GM21423 (cell line): ENCODE results near the gene KRTAP3-3.
"Not testable (repeated sequence)": the region's sequence is repeated elsewhere in the genome, so short reads cannot be mapped to it uniquely, and the experiment has no call there.

Source experiments
- ATAC-seq: cut with Tn5 transposase; IDR thresholded peaks from one replicate; pipeline ENCODE4 v1.9.1; 2021; ENCODE audit warnings: mild to moderate bottlenecking, moderate library complexity; ENCODE audit not compliant: unreplicated experiment

KRTAP3-3 gene

DNA sequence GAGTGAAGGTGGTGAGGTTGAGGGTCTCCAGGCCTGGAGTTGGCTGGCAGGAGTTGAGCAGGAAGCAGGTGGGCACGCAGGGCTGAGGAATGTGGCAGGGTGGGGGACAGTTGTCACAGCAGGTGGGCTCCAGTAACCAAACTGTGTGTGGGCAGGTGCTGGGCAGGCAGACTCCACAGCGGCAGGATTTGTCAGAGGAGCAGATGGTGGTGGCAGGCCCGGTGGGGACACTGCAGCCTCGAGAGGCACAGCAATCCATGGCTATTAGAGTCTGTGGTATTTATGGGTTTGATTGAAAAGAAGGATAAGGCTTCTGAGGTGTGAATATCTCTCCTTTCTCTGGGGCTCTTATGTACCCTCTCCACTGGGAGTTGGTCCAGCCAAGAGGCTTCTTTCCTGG is at the start of gene KRTAP3-3:
Gene KRTAP3-3 (minus strand): TSS at position 326 of the 400 bp plus-strand sequence. CDS start 67 bp downstream, at position 259.
- no peak for ATAC-seq

DNA sequence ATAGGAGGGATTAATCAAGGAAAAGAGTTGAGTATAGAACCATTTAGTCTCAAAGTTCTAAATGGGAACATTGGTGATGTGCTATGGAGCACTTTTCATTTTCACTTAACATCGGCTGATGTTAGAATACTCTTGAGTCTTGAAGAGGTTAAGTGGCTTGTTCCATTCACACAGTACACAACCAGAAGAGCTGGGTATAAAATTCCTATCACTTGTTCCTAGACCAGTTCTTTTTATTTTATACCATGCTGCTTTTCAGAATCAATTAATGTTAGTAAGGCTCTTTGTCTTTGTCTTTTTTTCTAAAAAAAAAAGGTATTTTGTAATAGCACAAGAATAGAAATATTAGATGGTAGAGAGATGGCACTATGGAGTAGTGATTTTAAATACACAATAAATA is 49.0 kb upstream of the KRTAP3-3 start:
- no peak for ATAC-seq

DNA sequence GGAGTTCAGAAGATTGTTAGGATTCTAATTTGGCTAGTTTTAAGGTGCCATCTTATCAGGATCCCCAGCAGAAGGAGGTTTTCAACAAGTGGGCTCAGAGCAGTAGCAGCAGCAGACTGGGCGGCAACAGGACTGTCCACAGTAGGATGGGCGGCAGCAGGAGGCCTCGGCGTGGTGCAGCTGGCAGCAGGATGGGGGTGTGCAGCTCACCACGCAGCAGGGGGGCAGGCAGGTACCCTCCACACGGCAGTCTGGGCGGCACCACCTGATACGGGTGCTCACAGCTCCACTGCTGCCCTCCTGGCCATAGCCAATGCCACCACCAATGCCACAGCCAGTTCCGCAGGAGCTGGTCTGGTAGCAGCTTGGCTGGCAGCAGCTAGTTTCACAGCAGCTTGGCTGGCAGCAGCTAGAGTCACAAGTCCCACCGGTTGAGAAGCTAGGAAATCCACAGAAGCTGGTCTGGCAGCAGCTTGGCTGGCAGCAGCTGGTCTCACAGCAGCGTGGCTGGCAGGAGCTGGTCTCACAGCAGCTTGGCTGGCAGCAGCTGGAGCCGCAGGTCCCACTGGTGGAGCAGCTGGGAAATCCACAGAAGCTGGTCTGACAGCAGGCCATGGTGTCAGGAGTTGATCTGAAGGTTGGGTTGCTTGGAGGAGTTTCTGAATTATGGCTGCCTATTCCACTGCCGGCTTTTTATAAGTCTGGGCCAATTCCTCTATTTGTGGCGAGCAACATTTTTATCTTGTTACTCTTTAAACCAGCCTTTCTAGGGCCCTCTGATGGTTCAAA is 47.0 kb upstream of the KRTAP3-3 start, which contains the start of gene KRTAP1-1:
Gene KRTAP1-1 (minus strand): TSS at position 668 of the 789 bp plus-strand sequence. CDS start 53 bp downstream, at position 615.
- not testable (repeated sequence) for ATAC-seq

DNA sequence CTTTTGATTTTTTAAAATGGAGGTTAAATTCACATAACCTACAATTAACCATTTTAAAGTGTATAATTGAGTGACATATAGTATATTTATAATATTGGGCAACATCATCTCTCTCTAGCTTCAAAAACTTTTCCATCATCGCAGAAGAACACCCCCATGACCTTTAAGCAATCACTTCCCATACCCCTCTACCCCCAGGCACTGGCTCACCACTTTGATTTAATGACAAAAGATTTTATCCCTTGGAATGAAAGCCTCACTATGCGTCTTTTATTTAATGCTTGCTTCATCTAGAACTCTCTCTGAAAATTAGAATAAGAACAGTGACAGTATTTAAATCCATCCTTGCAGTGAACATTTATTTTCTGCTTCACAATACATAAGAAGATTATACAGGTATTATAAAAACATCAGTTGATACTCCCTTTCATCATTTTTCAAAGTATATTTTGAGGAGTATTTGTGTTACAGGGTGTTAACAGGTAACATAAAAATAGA is 43.9 kb upstream of the KRTAP3-3 start:
- ATAC-seq, result no peak

DNA sequence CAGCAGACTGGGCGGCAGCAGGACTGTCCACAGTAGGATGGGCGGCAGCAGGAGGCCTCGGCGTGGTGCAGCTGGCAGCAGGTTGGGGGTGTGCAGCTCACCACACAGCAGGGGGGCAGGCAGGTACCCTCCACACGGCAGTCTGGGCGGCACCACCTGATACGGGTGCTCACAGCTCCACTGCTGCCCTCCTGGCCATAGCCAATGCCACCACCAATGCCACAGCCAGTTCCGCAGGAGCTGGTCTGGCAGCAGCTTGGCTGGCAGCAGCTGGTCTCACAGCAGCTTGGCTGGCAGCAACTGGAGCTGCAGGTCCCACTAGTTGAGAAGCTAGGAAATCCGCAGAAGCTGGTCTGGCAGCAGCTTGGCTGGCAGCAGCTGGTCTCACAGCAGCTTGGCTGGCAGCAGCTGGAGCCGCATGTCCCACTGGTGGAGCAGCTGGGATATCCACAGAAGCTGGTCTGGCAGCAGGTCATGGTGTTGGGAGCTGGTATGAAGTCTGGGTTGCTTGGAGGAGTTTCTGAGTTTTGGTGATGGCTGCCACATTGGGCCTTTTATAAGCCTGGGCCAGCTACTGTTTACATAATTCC is 40.5 kb upstream of the KRTAP3-3 start, which contains the start of gene KRTAP1-3:
Gene KRTAP1-3 (minus strand): TSS at position 529 of the 590 bp plus-strand sequence. CDS start 53 bp downstream, at position 476.
- not testable (repeated sequence) for ATAC-seq

DNA sequence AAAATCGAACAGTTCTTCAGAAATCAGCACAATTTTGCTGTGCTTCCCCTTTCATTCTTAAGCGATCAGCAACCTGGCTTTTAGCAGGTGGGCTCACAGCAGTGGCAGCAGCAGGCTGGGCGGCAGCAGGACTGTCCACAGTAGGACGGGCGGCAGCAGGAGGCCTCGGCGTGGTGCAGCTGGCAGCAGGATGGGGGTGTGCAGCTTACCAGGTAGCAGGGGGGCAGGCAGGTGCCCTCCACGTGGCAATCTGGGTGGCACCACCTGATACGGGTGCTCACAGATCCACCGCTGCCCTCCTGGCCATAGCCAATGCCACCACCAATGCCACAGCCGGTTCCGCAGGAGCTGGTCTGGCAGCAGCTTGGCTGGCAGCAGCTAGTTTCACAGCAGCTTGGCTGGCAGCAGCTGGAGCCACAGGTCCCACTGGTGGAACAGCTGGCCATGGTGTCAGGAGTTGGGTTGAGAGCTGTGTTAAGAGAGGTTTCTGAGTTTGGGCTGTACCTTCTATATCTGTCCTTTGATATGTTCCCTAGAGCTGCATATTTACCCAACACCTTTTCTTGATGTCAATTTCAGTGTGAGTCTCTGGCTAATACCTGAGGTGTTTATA is 35.8 kb upstream of the KRTAP3-3 start, which contains the start of gene KRTAP1-4:
Gene KRTAP1-4 (minus strand): TSS at position 563 of the 613 bp plus-strand sequence. CDS start 117 bp downstream, at position 446.
- no peak for ATAC-seq

DNA sequence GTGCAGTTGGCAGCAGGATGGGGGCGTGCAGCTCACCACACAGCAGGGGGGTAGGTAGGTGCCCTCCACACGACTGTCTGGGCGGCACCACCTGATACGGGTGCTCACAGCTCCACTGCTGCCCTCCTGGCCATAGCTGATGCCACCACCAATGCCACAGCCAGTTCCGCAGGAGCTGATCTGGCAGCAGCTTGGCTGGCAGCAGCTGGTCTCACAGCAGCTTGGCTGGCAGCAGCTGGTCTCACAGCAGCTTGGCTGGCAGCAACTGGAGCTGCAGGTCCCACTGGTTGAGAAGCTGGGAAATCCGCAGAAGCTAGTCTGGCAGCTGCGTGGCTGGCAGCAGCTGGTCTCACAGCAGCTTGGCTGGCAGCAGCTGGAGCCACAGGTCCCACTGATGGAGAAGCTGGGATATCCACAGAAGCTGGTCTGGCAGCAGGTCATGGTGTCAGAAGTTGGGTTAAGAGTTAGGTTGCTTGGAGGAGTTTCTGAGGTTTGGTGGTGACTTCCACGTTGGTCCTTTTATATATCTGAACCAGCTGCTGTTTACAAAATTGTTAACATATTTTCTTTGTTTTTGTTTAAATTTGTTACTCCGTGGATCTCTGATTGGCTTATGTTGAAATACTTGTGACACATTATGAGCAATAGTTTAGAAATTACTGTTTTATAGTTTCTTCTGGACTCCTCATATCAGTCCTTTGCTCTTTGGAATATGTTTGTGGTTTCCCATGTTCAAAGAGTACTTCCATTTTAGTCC is 32.9 kb upstream of the KRTAP3-3 start, which contains the start of gene KRTAP1-5:
Gene KRTAP1-5 (minus strand): TSS at position 494 of the 757 bp plus-strand sequence. CDS start 53 bp downstream, at position 441.
- ATAC-seq, result no peak

DNA sequence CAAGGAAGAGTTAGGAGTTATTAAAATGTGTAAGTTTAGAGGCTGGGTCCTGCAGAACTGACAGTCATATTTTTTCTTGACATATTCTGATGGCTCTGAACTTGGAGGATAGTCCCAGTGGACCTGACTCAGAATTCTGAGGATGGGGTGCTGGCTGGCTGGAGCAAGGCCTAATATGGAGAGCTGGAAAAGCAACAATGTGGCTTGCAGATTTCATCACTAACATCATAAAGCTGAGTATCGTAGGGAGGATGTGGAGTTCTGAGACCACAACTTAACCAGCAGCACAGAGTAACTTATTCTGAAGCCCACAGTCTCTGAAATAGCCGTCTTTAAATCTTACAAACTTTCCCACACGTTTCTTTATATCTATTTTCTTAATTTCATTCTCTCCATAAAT is 30.7 kb upstream of the KRTAP3-3 start:
- no peak for ATAC-seq

DNA sequence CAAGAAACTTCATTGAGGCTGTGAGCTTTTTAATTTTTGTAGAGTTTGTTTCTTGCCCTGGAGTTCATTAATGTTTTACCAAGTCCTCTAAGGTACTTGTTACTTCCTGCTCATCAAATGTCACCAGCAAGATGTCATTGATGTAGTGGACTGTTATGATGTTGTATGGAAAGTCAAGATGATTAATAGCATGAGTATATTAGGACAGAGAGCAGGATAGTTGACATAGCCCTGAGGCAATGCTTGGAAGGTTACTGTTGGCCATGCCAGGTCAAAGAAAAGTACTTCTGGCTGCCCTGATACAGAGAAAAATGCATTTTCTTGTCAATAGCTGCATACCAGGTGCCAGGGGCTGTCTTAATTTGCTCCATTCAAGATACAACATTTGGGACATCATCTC is 26.4 kb upstream of the KRTAP3-3 start:
- ATAC-seq, result no peak

DNA sequence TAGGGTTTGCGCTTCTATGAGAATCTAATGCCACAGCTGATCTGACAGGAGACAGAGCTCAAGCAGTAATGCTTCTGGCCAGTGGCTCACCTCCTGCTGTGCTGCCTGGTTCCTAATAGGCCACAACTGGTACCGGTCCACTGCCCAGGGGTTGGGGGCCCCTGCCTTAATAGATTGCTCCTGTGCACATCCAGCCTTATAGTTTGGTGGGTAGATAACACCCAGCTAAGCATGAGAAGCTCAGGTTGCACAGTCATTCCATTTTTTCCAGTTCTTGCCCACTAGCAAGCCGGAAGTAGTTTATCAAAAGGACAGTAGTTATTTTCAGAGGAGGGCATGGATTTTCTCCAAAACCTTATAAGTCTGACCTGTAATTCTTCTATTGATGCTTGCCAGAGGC is 25.5 kb upstream of the KRTAP3-3 start:
- no peak for ATAC-seq

DNA sequence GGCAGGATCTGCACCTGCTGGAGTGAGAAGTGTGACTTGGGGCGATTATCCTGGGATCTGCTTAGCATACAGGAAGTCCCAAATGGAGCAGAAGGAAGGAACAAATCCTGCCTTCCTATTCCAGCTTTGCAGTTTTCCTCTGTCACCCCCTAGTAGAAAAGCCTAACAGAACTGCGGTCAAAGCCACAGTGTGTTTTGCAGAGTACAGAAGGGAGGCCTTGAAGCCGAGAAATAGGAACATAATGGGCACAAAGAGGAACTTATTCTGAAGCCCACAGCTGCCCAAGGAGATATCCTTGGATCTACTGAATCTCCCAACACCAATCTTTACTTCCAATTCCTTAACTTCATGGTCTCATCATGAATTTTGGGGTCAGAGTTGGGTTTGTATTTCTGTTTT is 24.6 kb upstream of the KRTAP3-3 start:
- ATAC-seq, result no peak

DNA sequence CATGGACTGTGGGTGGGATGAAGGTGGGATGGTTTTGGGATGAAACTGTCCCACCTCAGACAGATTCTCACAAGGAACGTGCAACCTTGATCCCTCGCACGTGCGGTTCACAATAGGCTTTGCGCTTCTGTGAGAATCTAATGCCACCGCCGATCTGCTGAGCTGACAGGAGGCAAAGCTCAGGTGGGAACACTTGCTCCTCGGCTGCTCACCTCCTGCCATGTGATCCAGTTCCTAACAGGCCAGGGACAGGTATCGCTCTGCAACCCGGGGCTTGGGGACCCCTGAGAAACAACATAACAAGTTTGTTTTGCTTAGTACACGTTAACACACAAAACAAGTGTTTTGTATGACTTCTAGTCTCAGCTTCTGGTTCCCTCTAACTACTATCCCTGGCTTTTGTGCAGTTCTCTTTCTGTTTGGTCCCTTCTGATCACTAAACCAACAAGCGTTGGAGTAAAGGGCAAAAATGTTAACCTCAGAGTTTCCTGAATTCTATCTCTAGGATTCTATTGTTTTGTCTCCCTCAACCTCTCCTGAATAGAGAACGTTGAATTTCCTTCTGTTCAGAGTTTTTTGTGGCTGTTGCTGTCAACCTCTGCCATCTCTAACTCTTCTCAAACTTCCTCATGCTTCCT is 22.7 kb upstream of the KRTAP3-3 start:
- ATAC-seq, result no peak

DNA sequence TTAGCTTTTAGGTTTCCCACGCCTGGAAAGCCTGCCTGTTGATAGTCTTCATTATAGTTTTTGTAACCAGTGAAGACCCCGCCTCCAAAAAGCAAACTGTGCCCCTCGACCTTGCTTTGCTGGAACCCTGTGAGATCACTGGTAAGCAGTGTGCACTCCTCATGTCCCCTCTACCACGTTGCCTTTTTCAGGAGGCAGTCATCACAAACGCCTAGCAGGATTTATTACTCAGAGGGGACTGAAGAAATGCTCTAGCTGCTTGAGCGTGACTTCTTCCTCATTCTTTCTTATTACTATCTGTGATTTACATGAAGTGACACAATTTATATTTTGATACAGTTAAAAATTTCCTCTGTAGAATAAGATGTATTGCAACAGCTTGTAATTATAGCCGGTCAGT is 21.5 kb upstream of the KRTAP3-3 start:
- ATAC-seq, result no peak

DNA sequence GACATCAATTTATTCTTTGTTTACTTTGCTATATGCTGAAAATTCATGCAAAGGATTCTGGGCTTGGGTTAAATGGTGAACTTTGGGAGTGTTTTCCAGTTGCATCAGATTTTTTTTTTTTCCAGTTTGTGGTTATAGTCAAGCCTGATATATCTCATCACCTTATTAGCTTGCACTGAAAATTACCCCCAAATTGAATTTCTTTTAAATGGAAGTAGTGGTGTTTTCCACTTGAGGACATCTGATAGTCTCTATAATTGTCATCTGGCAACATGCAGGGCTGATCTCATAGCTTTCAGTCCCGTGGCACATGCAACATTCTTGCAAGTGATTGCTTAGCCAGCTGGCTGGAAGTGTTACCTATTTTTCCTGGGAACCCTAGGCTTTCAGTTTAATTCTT is 19.6 kb upstream of the KRTAP3-3 start:
- ATAC-seq, result no peak

DNA sequence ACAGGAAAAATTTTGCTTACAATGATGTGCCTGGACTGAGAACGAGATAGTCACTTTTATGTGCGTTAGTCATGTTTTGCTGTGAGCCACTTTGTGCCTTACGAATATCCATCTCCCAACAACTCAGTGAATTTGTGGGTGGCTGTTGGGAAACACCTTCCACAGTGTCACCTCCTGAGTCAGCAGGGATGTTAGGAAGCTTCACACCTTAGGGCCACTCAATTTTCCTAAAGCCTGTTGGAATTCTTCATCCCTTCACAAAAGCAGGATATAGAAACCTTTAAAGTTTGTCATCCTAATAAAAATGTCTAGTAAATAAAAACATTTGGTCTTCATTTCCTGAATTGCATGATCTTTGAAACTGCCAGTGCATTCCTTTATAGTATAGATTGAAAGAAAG is 19.2 kb upstream of the KRTAP3-3 start:
- ATAC-seq, result no peak

DNA sequence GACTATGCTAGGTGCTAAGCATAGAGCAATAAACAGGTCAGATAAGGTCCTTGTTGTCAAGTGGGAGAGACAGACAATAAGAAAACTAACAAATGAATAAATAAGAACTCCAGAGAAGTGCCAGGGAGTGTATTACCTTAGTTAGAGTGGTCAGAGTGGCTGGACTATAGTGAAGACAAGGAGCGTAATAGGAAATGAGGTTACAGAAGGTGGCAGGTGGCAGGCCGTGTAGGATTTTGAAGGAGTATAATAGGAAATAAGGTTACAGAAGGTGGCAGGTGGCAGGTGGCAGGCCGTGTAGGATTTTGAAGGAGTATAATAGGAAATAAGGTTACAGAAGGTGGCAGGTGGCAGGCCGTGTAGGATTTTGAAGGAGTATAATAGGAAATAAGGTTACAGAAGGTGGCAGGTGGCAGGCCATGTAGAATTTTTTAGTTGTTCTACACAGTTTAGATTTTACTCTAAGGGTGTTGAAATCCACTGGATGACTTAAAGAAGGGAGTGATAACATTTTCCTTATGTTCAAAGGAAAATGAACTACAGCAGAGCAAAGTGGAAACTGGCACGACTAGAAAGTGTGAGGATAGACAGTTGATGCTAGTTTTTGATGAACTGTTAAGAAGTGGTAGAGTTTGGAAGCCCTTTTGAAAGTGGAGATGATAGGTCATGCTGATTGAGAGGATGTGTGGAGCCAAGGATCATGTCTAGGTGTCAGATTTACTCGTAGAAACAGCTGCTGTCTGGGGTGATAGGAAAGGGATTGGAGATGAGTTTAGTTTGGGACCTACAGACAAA is 18.6 kb upstream of the KRTAP3-3 start:
- ATAC-seq, result no peak

DNA sequence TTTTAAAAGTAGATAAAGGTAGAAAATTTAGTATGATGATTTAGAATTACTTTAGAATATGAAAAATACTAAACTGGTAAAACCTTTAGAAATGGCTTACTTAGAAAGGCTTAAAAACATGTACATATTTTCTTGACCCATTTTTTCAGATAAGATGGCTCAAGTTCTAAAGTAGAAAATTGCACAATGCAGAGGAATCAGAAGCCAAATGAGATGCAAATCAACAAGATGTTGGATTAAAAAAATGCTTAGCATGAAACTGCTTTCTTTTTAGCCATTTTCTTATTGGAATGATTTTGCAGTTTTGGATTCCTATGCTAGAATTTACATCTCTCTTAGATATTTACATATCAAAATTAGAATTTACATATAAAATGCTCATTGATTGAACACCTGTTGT is 16.5 kb upstream of the KRTAP3-3 start:
- ATAC-seq, result no peak

DNA sequence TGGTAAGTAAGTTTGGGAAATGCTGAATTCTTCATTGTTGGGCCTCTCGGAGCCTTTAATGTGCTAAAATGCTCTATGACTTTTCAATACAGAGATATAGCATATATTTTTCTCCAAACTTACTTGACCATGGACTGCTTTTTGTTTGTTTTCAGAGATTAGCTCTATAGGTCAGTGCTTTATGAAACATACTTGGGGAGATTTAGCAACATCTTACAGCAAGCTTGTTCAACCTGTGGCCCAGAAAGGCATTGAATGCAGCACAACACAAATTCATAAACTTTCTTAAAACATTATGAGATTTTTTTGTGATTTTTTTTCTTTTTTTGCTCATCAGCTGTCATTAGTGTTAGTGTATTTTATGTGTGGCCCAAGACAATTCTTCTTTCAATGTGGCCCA is 16.0 kb upstream of the KRTAP3-3 start:
- ATAC-seq, result no peak

DNA sequence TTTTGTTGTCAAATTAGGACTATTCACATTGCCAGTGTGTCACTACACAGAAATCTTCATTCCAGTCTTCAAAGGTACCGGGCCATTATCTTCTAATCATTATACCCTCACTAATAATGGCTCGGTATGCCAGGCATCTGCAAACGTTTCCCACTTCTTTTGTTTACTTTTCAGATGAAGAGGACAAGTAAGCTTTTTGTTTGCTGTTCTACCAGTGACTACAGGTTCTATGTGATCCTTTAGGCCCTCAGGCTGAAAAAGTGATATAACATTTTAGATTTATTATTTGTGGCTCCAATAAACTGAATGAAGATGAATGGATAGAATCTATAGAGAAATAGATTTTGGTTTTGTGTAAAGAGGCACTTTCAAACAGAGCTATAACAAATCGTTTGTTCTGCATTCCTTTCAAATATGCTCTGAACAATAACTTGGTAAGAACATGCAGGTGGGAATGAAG is 15.4 kb upstream of the KRTAP3-3 start:
- ATAC-seq, result no peak
